GM23248 (cell line): ENCODE data around the gene LMO1. TPM values are rescaled to one million over a fixed set of nuclear protein-coding genes. Genes with fewer than 3 reads are reported as not detected.

Experiments
- DNase-seq: peaks from one replicate; pipeline ENCODE4 v3.0.0-alpha.2; 2015
- H2AFZ ChIP-seq: fragments of 200-600 bp; sonication (generic); 2 replicates; pipeline ENCODE4 v1.6.1; 2016; ENCODE audit warnings: antibody characterized with exemption
- H3F3A ChIP-seq: fragments of 200-600 bp; sonication (generic); 2 replicates; pipeline ENCODE4 v1.6.1; 2016; ENCODE audit warnings: mild to moderate bottlenecking, antibody characterized with exemption, mixed run types; ENCODE audit not compliant: insufficient read depth
- H3K27ac ChIP-seq: fragments of 200-600 bp; sonication (generic); 2 replicates; pipeline ENCODE4 v1.5.1; 2016; ENCODE audit warnings: mild to moderate bottlenecking
- H3K27me3 ChIP-seq: fragments of 200-600 bp; sonication (generic); replicated peaks from 2 replicates; pipeline ENCODE4 v1.6.1; 2016; ENCODE audit warnings: mild to moderate bottlenecking; ENCODE audit not compliant: insufficient read depth
- H3K36me3 ChIP-seq: fragments of 200-600 bp; sonication (generic); 2 replicates; pipeline ENCODE4 v1.6.1; 2016; ENCODE audit warnings: low read depth, mild to moderate bottlenecking
- H3K4me1 ChIP-seq: fragments of 200-600 bp; sonication (generic); 2 replicates; pipeline ENCODE4 v1.6.1; 2016; ENCODE audit warnings: mild to moderate bottlenecking; ENCODE audit not compliant: insufficient read depth
- H3K4me2 ChIP-seq: fragments of 200-600 bp; sonication (generic); one replicate; pipeline ENCODE4 v1.6.1; 2016; ENCODE audit warnings: mild to moderate bottlenecking; ENCODE audit not compliant: unreplicated experiment
- H3K4me3 ChIP-seq: fragments of 200-600 bp; sonication (generic); 2 replicates; pipeline ENCODE4 v1.5.1; 2016; ENCODE audit warnings: mild to moderate bottlenecking
- H3K79me2 ChIP-seq: fragments of 200-600 bp; sonication (generic); 2 replicates; pipeline ENCODE4 v1.6.1; 2016; ENCODE audit warnings: mild to moderate bottlenecking; ENCODE audit not compliant: insufficient read depth
- H3K9ac ChIP-seq: fragments of 200-600 bp; sonication (generic); 2 replicates; pipeline ENCODE4 v1.6.1; 2016; ENCODE audit warnings: mild to moderate bottlenecking
- H3K9me2 ChIP-seq: fragments of 200-600 bp; sonication (generic); 2 replicates; pipeline ENCODE4 v1.6.1; 2016; ENCODE audit warnings: mixed run types, mild to moderate bottlenecking, moderate library complexity; ENCODE audit not compliant: insufficient read depth
- H3K9me3 ChIP-seq: fragments of 200-600 bp; sonication (generic); one replicate; pipeline ENCODE4 v1.6.1; 2017; ENCODE audit warnings: low read depth
- H4K20me1 ChIP-seq: fragments of 200-600 bp; sonication (generic); 2 replicates; pipeline ENCODE4 v1.6.0; 2016; ENCODE audit not compliant: insufficient read depth
- EZH2 ChIP-seq: fragments of 200-600 bp; sonication (generic); IDR thresholded peaks from 2 replicates; pipeline ENCODE4 v1.6.1; 2018; ENCODE audit warnings: antibody characterized with exemption, mild to moderate bottlenecking; ENCODE audit not compliant: insufficient read depth, poor library complexity, severe bottlenecking
- EZH2phosphoT487 ChIP-seq: fragments of 200-600 bp; sonication (generic); IDR thresholded peaks from 2 replicates; pipeline ENCODE4 v1.6.1; 2018; ENCODE audit warnings: antibody characterized with exemption, moderate library complexity, mild to moderate bottlenecking, low read depth; ENCODE audit not compliant: insufficient read depth
- WGBS, 2 experiments: methylation state at CpG; one replicate each; pipeline ENCODE4 v1.1.6; 2015 to 2017; ENCODE audit warnings: low lambda C conversion rate in 2 of 2, low coverage in 1 of 2; ENCODE audit errors: missing lambda C conversion rate in 2 of 2; 5-methylcytosine and 5-hydroxymethylcytosine counted together
- in situ Hi-C: fragments of 300-500 bp; cut with MboI; formaldehyde crosslinking; loops from 2 replicates; pipeline ENCODE4 v1.15.0; 2020
- polyA plus RNA-seq: library from polyadenylated mRNA; unstranded; fragments of >200 nt; fragmentation: Nextera tagmentation; extraction: Ambion mirVana; gene quantifications from 2 replicates; pipeline ENCODE4 v1.2.1, GENCODE V29; 2016
- total RNA-seq: library from RNA; depleted of rRNA; stranded (reverse); fragments of >200 nt; shearing (Covaris generic); gene quantifications from 2 replicates; pipeline ENCODE4 v1.2.3, GENCODE V29; 2014

LMO1 gene
- total and polyA plus RNA-seq, 2 experiments from 2014 or later = not detected

DNA sequence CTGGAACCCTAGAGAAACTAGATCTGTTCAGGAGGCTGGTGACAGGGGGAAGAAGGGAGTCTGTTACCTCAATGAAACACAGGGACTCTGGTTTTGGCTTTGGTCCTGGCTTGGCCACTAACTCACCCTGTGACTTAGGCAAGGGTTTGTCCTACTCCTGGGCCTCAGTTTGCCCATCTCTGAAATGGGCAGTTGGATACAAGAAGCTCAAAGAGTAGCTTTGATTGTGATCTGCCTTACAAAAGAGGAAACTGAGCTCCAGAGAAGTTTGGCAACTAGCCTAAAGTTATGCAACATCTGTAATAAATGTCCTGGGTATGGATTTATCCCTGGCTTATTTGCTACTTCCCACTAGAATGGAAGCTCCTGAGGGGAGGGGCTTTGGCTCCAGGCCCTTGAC, 24.0 kb upstream of the LMO1 start:
- no peaks in the 10 kb centered on the region for H3K36me3 ChIP-seq
- H3K4me2 ChIP-seq = no peak overlapping the region
- no peak for TF ChIP-seq EZH2phosphoT487
- TF ChIP-seq EZH2 = no peak
- no peaks in the 10 kb centered on the region for H3K9me3 ChIP-seq
- H3K27ac ChIP-seq = no peak overlapping the region
- H3K27me3 ChIP-seq = peaks cover 21% of the 10 kb centered on the region
- H3K9me2 ChIP-seq = no peaks in the 10 kb centered on the region
- H3F3A ChIP-seq = no peaks in the 10 kb centered on the region
- DNase-seq = no peak
- in situ Hi-C loops = no loop called here
- no peaks in the 10 kb centered on the region for H3K79me2 ChIP-seq
- no peak overlapping the region for H2AFZ ChIP-seq
- no peaks in the 10 kb centered on the region for H4K20me1 ChIP-seq
- no peak overlapping the region for H3K4me3 ChIP-seq
- H3K9ac ChIP-seq = no peak overlapping the region
- H3K4me1 ChIP-seq = no peaks in the 10 kb centered on the region

DNA sequence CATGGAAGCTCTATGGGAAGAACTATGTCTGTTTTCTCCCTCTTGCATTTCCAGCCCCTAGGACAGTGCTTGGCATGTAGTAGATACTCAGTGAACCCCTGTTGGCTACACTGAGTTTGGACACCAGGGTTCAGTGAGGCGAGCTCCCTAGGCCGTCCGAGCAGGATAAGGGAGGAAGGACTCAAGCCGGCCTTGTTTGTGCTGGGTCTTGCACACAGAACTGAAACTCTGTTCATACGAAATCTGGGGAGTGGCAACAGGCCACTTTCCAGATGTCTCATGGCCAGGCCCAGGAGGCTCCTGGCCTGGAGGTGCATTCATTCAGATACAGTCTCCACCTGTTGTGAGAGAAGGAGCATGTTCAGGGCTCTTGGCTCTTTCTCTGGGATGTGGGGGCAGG, 23.6 kb upstream of the LMO1 start:
- H4K20me1 ChIP-seq = no peaks in the 10 kb centered on the region
- TF ChIP-seq EZH2 (no peak), EZH2phosphoT487 (no peak)
- no peak for DNase-seq
- H3K9ac ChIP-seq = no peak overlapping the region
- H3K36me3 ChIP-seq = no peaks in the 10 kb centered on the region
- H3K27ac ChIP-seq = no peak overlapping the region
- no peaks in the 10 kb centered on the region for H3F3A ChIP-seq
- 59 to 67% methylated on average over 5 of the region's 5 CpGs for WGBS, 2 experiments
- H3K27me3 ChIP-seq = peaks cover 22% of the 10 kb centered on the region
- in situ Hi-C loops = no loop called here
- H3K9me3 ChIP-seq = no peaks in the 10 kb centered on the region
- no peaks in the 10 kb centered on the region for H3K79me2 ChIP-seq
- H3K4me3 ChIP-seq = no peak overlapping the region
- no peaks in the 10 kb centered on the region for H3K9me2 ChIP-seq
- H3K4me2 ChIP-seq = no peak overlapping the region
- no peaks in the 10 kb centered on the region for H3K4me1 ChIP-seq
- H2AFZ ChIP-seq = no peak overlapping the region

DNA sequence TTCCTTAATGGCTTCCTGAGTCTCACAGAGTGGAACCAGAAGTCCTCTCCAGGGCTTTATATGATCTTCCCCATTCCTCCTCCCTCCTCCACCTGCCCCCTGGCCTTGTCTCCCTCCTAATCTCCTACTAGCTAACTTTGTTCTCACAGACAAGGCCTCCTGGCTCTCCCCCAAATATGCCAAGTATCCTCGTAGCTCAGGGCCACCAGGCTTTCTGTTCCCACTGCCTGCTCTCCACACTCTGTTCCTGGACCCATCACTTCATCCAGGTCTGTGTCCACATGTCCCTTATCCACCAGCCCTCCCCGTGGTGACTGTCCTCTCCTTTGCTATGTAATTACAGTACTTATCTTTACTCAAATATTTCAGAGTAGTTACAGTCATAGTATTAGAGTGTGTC, 23.2 kb upstream of the LMO1 start:
- Histone ChIP-seq H3K27me3 (peaks cover 22% of the 10 kb centered on the region), H4K20me1 (no peaks in the 10 kb centered on the region), H3K4me3 (no peak overlapping the region), H3K36me3 (no peaks in the 10 kb centered on the region), H3K9me3 (no peaks in the 10 kb centered on the region), H2AFZ (no peak overlapping the region), H3K9me2 (no peaks in the 10 kb centered on the region), H3K27ac (no peak overlapping the region), H3K4me1 (no peaks in the 10 kb centered on the region), H3K9ac (no peak overlapping the region), H3K79me2 (no peaks in the 10 kb centered on the region), H3K4me2 (no peak overlapping the region), H3F3A (no peaks in the 10 kb centered on the region)
- TF ChIP-seq EZH2phosphoT487 (no peak), EZH2 (no peak)
- in situ Hi-C loops = no loop called here
- no peak for DNase-seq
- WGBS, 2 experiments = 22 to 38% methylated on average over 2 of the region's 2 CpGs

DNA sequence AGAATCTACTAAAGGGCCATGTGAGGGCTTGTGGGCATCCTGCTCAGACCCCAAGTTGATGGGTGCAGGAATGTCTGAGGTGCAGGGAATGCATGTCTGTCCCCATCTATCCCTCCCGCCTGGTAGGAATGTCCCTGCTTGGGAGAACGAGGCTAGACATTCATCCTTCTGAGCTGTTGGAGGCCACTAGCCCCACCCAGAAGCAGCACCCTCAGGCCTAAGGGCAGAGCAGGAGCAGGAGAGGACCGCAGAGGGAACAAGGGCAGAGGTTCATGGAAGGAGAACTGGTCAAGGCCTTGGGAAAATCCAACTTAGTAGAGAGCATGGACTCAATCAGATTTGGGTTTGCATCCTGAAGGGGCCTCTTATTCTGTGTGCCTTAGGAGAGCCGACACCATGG, 22.1 kb upstream of the LMO1 start:
- H3K27me3 ChIP-seq = peaks cover 30% of the 10 kb centered on the region
- TF ChIP-seq EZH2phosphoT487 (no peak), EZH2 (no peak)
- H3K9me2 ChIP-seq = no peaks in the 10 kb centered on the region
- H3K4me3 ChIP-seq = no peak overlapping the region
- in situ Hi-C loops = no loop called here
- H3K9me3 ChIP-seq = no peaks in the 10 kb centered on the region
- H3K4me2 ChIP-seq = no peak overlapping the region
- no peaks in the 10 kb centered on the region for H3F3A ChIP-seq
- no peak overlapping the region for H3K27ac ChIP-seq
- H3K36me3 ChIP-seq = no peaks in the 10 kb centered on the region
- WGBS, 2 experiments = 37 to 41% methylated on average over 4 of the region's 4 CpGs
- H3K9ac ChIP-seq = no peak overlapping the region
- H3K79me2 ChIP-seq = no peaks in the 10 kb centered on the region
- H3K4me1 ChIP-seq = no peaks in the 10 kb centered on the region
- no peaks in the 10 kb centered on the region for H4K20me1 ChIP-seq
- H2AFZ ChIP-seq = no peak overlapping the region
- DNase-seq = no peak

DNA sequence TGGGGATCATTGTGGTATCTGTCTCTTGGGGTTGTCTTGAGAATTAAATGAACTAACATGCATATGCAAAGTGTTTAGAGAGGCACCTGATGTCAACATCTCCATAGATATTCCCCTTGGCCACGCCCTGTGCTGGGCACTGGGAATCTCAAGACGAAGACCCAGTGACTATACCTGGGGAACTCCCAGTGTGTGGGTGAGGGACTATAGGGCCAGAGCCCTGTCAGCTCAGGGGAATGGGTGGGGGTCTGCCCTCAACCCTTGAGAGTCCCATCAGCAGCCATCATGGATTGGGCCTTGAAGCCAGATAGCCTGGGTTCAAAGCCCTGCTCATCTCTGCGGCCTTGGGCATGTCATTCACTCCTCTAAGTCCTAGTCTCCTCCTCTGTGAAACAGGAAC, 21.6 kb upstream of the LMO1 start:
- peaks cover 31% of the 10 kb centered on the region for H3K27me3 ChIP-seq
- no peaks in the 10 kb centered on the region for H3K9me2 ChIP-seq
- H3K36me3 ChIP-seq = no peaks in the 10 kb centered on the region
- no peak overlapping the region for H2AFZ ChIP-seq
- no peaks in the 10 kb centered on the region for H3K79me2 ChIP-seq
- H3K4me2 ChIP-seq = no peak overlapping the region
- no peak for TF ChIP-seq EZH2
- no peaks in the 10 kb centered on the region for H3K4me1 ChIP-seq
- H3K27ac ChIP-seq = no peak overlapping the region
- H3K9ac ChIP-seq = no peak overlapping the region
- no peak overlapping the region for H3K4me3 ChIP-seq
- no peaks in the 10 kb centered on the region for H3K9me3 ChIP-seq
- DNase-seq = no peak
- H3F3A ChIP-seq = no peaks in the 10 kb centered on the region
- in situ Hi-C loops = no loop called here
- 42 to 54% methylated on average over 3 of the region's 3 CpGs for WGBS, 2 experiments
- H4K20me1 ChIP-seq = no peaks in the 10 kb centered on the region
